ENCODE data around the gene OR5A2.

Gene OR5A2

GRCh38 chr11:59459916-59460315, 33.7 kb upstream of the OR5A2 start:
- TF ChIP-seq FOXP2 (optimal IDR thresholded peaks at IDR 0.05; ENCODE audit: borderline replicate concordance, extremely low read depth, extremely low read length, insufficient read depth) (no peak), TAF1 (IDR thresholded peaks at IDR 0.05; ENCODE audit: borderline replicate concordance, insufficient read depth, low read length) (no peak), SIN3A (IDR thresholded peaks at IDR 0.05; ENCODE audit: borderline replicate concordance, insufficient read depth, low read length) (no peak), POLR2AphosphoS5 (IDR thresholded peaks at IDR 0.05; ENCODE audit: low read depth, low read length) (no peak), REST (IDR thresholded peaks at IDR 0.05; ENCODE audit: insufficient read depth in 1 of 2, low read depth in 2 of 2, low read length in 2 of 2) (no peak)

DNA sequence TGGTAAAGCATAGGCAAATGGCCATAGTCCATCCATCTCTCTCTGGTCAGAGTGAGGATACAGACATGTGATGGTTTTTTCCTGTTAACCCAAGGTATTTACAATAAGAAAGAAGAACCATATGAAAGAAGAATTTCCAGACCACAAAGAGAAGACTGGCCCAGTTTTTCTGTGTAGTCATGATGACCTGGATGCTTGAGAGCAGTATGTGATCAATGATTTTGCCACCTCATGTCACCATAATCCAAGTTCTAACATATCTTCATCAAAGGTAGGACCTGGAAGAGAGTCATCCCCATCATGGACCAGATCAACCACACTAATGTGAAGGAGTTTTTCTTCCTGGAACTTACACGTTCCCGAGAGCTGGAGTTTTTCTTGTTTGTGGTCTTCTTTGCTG, 30.4 kb upstream of the OR5A2 start, which contains the start of gene OR4D6:
Gene OR4D6, plus strand, starts transcription at position 301 of the 400 bp plus-strand sequence. Its CDS starts 0 bp downstream, at position 301.
- TF ChIP-seq POLR2AphosphoS5 (IDR thresholded peaks at IDR 0.05; ENCODE audit: low read depth, low read length) (no peak), FOXP2 (optimal IDR thresholded peaks at IDR 0.05; ENCODE audit: borderline replicate concordance, extremely low read depth, extremely low read length, insufficient read depth) (no peak), TAF1 (IDR thresholded peaks at IDR 0.05; ENCODE audit: borderline replicate concordance, insufficient read depth, low read length) (no peak), REST (IDR thresholded peaks at IDR 0.05; ENCODE audit: insufficient read depth in 1 of 2, low read depth in 2 of 2, low read length in 2 of 2) (no peak), SIN3A (IDR thresholded peaks at IDR 0.05; ENCODE audit: borderline replicate concordance, insufficient read depth, low read length) (no peak)

DNA sequence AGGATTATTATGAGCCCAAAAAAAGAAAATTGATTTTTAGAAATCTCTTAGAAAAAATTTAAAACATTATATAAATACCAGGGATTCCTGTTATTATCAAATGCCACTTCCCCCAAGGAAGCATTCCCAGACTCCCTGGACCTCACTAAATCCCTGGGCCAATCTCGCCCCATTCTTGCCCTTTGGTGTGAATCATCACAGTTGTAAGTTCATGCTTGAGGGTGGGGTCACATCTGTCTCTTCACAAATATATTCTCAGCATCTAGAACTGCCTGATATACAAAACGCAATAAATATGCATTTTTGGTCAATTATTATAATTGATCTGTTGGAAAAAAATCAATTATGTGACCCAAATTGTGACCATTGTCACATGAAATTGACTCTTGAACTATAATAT, 22.3 kb upstream of the OR5A2 start:
- TF ChIP-seq SIN3A (IDR thresholded peaks at IDR 0.05; ENCODE audit: borderline replicate concordance, insufficient read depth, low read length), result no peak
- no peak for TF ChIP-seq REST (IDR thresholded peaks at IDR 0.05; ENCODE audit: insufficient read depth in 1 of 2, low read depth in 2 of 2, low read length in 2 of 2)
- no peak for TF ChIP-seq FOXP2 (optimal IDR thresholded peaks at IDR 0.05; ENCODE audit: borderline replicate concordance, extremely low read depth, extremely low read length, insufficient read depth)
- no peak for TF ChIP-seq POLR2AphosphoS5 (IDR thresholded peaks at IDR 0.05; ENCODE audit: low read depth, low read length)
- TF ChIP-seq TAF1 (IDR thresholded peaks at IDR 0.05; ENCODE audit: borderline replicate concordance, insufficient read depth, low read length), result no peak

GRCh38 chr11:59437770-59438169, 11.6 kb upstream of the OR5A2 start:
- no peak for TF ChIP-seq POLR2AphosphoS5 (IDR thresholded peaks at IDR 0.05; ENCODE audit: low read depth, low read length)
- TF ChIP-seq SIN3A (IDR thresholded peaks at IDR 0.05; ENCODE audit: borderline replicate concordance, insufficient read depth, low read length), result no peak
- no peak for TF ChIP-seq REST (IDR thresholded peaks at IDR 0.05; ENCODE audit: insufficient read depth in 1 of 2, low read depth in 2 of 2, low read length in 2 of 2)
- TF ChIP-seq FOXP2 (optimal IDR thresholded peaks at IDR 0.05; ENCODE audit: borderline replicate concordance, extremely low read depth, extremely low read length, insufficient read depth), result no peak
- TF ChIP-seq TAF1 (IDR thresholded peaks at IDR 0.05; ENCODE audit: borderline replicate concordance, insufficient read depth, low read length), result no peak

DNA sequence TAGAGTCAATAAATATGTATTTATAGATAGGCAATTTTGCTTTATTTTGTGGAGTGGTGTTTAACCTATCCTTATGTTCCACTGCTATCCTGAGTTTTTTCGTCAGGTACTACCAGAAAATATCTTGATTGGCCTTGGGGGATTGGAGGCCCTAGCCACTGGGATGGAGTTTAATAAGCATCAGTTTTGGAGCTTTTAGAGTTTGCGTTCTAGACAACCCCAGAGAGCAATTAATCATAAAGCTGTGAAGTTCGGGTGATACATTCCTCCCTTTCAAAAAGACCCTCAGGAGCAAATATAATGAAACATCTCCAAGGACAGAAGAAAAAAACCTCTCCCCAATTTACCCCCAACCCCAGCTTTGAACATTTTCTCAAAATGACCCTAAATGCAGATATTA, 10.0 kb upstream of the OR5A2 start, which contains the start of gene OR5A1:
Gene OR5A1, plus strand, starts transcription at position 301 of the 400 bp plus-strand sequence. CDS start 6,700 bp downstream, outside the sequence.
- TF ChIP-seq TAF1 (IDR thresholded peaks at IDR 0.05; ENCODE audit: borderline replicate concordance, insufficient read depth, low read length) (no peak), REST (IDR thresholded peaks at IDR 0.05; ENCODE audit: insufficient read depth in 1 of 2, low read depth in 2 of 2, low read length in 2 of 2) (no peak), SIN3A (IDR thresholded peaks at IDR 0.05; ENCODE audit: borderline replicate concordance, insufficient read depth, low read length) (no peak), POLR2AphosphoS5 (IDR thresholded peaks at IDR 0.05; ENCODE audit: low read depth, low read length) (no peak), FOXP2 (optimal IDR thresholded peaks at IDR 0.05; ENCODE audit: borderline replicate concordance, extremely low read depth, extremely low read length, insufficient read depth) (no peak)

Data from PFSK-1 (cell line).